OCI-LY1 (cell line): Measurements from ENCODE around the gene SPHK2.

ENCODE experiments used
- H2AFZ ChIP-seq: fragments of 200-600 bp; sonication (generic), shearing (Covaris generic); 2 replicates; pipeline ENCODE4 v1.6.0; 2014; ENCODE audit warnings: antibody characterized with exemption, mild to moderate bottlenecking, low read length
- H3F3A ChIP-seq: fragments of 200-600 bp; sonication (generic), shearing (Covaris generic); 2 replicates; pipeline ENCODE4 v1.6.0; 2014; ENCODE audit warnings: mild to moderate bottlenecking, antibody characterized with exemption, low read length, moderate library complexity; ENCODE audit not compliant: insufficient read depth
- H3K27ac ChIP-seq: fragments of 200-600 bp; sonication (generic); 2 replicates; pipeline ENCODE4 v1.5.1; 2014; ENCODE audit warnings: low read length, mixed run types, mild to moderate bottlenecking, low read depth; ENCODE audit not compliant: poor library complexity, severe bottlenecking
- H3K27me3 ChIP-seq: fragments of 200-600 bp; sonication (generic); 2 replicates; pipeline ENCODE4 v1.6.0; 2014; ENCODE audit warnings: antibody characterized with exemption, mild to moderate bottlenecking, low read length, moderate library complexity; ENCODE audit not compliant: insufficient read depth
- H3K36me3 ChIP-seq: fragments of 200-600 bp; sonication (generic); 2 replicates; pipeline ENCODE4 v1.6.1; 2014; ENCODE audit warnings: mild to moderate bottlenecking, antibody characterized with exemption, low read length, moderate library complexity, mixed read lengths; ENCODE audit not compliant: insufficient read depth
- H3K4me1 ChIP-seq: fragments of 200-600 bp; sonication (generic); 2 replicates; pipeline ENCODE4 v1.5.1; 2014; ENCODE audit warnings: mild to moderate bottlenecking, low read length, moderate library complexity; ENCODE audit not compliant: insufficient read depth, severe bottlenecking
- H3K4me2 ChIP-seq: fragments of 200-600 bp; sonication (generic), shearing (Covaris generic); 2 replicates; pipeline ENCODE4 v1.6.1; 2014; ENCODE audit warnings: low read length
- H3K4me3 ChIP-seq: fragments of 200-600 bp; sonication (generic); 2 replicates; pipeline ENCODE4 v1.5.1; 2014; ENCODE audit warnings: low read length, low read depth, mild to moderate bottlenecking, mixed read lengths; ENCODE audit not compliant: poor library complexity, severe bottlenecking
- H3K79me2 ChIP-seq: fragments of 200-600 bp; shearing (Covaris generic); 2 replicates; pipeline ENCODE4 v1.6.1; 2016; ENCODE audit warnings: mixed run types, low read length, mixed read lengths; ENCODE audit not compliant: insufficient read depth
- H3K9ac ChIP-seq: fragments of 200-600 bp; sonication (generic), shearing (Covaris generic); 2 replicates; pipeline ENCODE4 v1.6.1; 2014; ENCODE audit warnings: mild to moderate bottlenecking, low read length, mixed read lengths
- H3K9me2 ChIP-seq: fragments of 200-600 bp; sonication (generic), shearing (Covaris generic); 2 replicates; pipeline ENCODE4 v1.6.1; 2014; ENCODE audit warnings: low read depth, mild to moderate bottlenecking, low read length, mixed read lengths
- H3K9me3 ChIP-seq: fragments of 200-600 bp; shearing (Covaris generic); 2 replicates; pipeline ENCODE4 v1.6.1; 2014; ENCODE audit warnings: low read length, mixed read lengths
- H4K20me1 ChIP-seq: fragments of 200-600 bp; sonication (generic), shearing (Covaris generic); 2 replicates; pipeline ENCODE4 v1.6.0; 2016; ENCODE audit warnings: mild to moderate bottlenecking, low read length; ENCODE audit not compliant: insufficient read depth
- EZH2 ChIP-seq: fragments of 200-600 bp; sonication (generic), shearing (Covaris generic); IDR thresholded peaks from 2 replicates; pipeline ENCODE4 v1.8.0; 2017; ENCODE audit warnings: borderline replicate concordance, mixed run types, mild to moderate bottlenecking, antibody characterized with exemption, low read length, moderate library complexity, mixed read lengths
- TF ChIP-seq, protein P1 (sequence below): fragments of 200-600 bp; sonication (generic), shearing (Covaris generic); IDR thresholded peaks from 2 replicates; pipeline ENCODE4 v1.5.1; 2017; ENCODE audit warnings: mild to moderate bottlenecking, antibody characterized with exemption, low read length, moderate library complexity, mixed read lengths

Gene SPHK2

GRCh38 chr19:48596679-48597465, 22.4 kb upstream of the SPHK2 start:
- H2AFZ ChIP-seq = no peak overlapping the region
- H3K4me3 ChIP-seq = peak overlapping the region; percentile 30
- no peaks in the 10 kb centered on the region; the same call in 1 of the 2 replicates for H3K36me3 ChIP-seq
- H3K27me3 ChIP-seq = peaks cover 4% of the 10 kb centered on the region; the same call in 1 of the 2 replicates
- H3K79me2 ChIP-seq = no peaks in the 10 kb centered on the region
- no peaks in the 10 kb centered on the region for H3F3A ChIP-seq
- no peak overlapping the region for H3K27ac ChIP-seq
- no peak for TF ChIP-seq EZH2
- TF ChIP-seq, protein P1, sequence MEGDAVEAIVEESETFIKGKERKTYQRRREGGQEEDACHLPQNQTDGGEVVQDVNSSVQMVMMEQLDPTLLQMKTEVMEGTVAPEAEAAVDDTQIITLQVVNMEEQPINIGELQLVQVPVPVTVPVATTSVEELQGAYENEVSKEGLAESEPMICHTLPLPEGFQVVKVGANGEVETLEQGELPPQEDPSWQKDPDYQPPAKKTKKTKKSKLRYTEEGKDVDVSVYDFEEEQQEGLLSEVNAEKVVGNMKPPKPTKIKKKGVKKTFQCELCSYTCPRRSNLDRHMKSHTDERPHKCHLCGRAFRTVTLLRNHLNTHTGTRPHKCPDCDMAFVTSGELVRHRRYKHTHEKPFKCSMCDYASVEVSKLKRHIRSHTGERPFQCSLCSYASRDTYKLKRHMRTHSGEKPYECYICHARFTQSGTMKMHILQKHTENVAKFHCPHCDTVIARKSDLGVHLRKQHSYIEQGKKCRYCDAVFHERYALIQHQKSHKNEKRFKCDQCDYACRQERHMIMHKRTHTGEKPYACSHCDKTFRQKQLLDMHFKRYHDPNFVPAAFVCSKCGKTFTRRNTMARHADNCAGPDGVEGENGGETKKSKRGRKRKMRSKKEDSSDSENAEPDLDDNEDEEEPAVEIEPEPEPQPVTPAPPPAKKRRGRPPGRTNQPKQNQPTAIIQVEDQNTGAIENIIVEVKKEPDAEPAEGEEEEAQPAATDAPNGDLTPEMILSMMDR = no peak
- no peaks in the 10 kb centered on the region for H3K9me3 ChIP-seq
- peak overlapping the region; percentile 14; the same call in 1 of the 2 replicates for H3K4me2 ChIP-seq
- no peak overlapping the region; the same call in 1 of the 2 replicates for H3K9ac ChIP-seq
- H4K20me1 ChIP-seq = no peaks in the 10 kb centered on the region
- peaks cover 9% of the 10 kb centered on the region for H3K4me1 ChIP-seq
- no peaks in the 10 kb centered on the region for H3K9me2 ChIP-seq

DNA sequence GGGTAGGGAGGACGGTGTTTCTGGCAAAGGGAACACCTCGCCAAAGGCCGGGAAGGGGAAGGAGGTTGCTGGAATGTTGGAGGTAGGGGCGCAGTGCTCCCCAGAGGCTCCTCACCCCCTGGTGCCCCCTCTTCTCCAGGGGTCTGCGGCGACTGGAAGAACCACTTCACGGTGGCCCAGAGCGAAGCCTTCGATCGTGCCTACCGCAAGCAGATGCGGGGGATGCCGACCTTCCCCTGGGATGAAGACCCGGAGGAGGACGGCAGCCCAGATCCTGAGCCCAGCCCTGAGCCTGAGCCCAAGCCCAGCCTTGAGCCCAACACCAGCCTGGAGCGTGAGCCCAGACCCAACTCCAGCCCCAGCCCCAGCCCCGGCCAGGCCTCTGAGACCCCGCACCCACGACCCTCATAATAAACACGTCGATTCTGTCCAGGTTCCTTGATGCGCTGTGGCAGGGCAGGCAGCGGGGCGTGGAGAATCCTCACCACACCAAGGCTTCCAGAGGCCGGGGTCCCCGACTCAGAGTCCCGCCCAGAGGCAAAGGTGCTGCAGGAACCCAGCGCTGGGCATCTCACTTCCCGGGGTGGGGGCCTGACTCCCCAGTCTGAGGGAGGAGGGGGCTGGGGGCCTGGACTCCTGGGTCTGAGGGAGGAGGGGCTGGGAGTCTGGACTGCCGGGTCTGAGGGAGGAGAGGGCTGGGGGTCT, 20.2 kb upstream of the SPHK2 start:
- Histone ChIP-seq H3K79me2 (no peaks in the 10 kb centered on the region), H3K4me2 (no peak overlapping the region), H4K20me1 (no peaks in the 10 kb centered on the region), H3K9ac (no peak overlapping the region), H3K9me3 (no peaks in the 10 kb centered on the region), H3K27ac (no peak overlapping the region), H3K36me3 (no peaks in the 10 kb centered on the region; the same call in 1 of the 2 replicates), H2AFZ (no peak overlapping the region), H3K27me3 (peaks cover 4% of the 10 kb centered on the region; the same call in 1 of the 2 replicates), H3F3A (no peaks in the 10 kb centered on the region), H3K4me3 (no peak overlapping the region), H3K4me1 (peaks cover 9% of the 10 kb centered on the region), H3K9me2 (no peaks in the 10 kb centered on the region)
- TF ChIP-seq, protein P1 = no peak
- no peak for TF ChIP-seq EZH2

GRCh38 chr19:48600679-48601417, 18.5 kb upstream of the SPHK2 start:
- Histone ChIP-seq H3K9ac (no peak overlapping the region), H3F3A (no peaks in the 10 kb centered on the region)

More at GRCh38 chr19:48600679-48601417, 18.5 kb upstream of the SPHK2 start:
- H3K4me2 ChIP-seq = no peak overlapping the region
- H3K79me2 ChIP-seq = no peaks in the 10 kb centered on the region
- peaks cover 4% of the 10 kb centered on the region; the same call in 1 of the 2 replicates for H3K27me3 ChIP-seq
- H3K27ac ChIP-seq = no peak overlapping the region
- no peaks in the 10 kb centered on the region for H3K9me2 ChIP-seq
- TF ChIP-seq, protein P1 = no peak
- no peak for TF ChIP-seq EZH2
- H3K4me3 ChIP-seq = no peak overlapping the region
- no peak overlapping the region for H2AFZ ChIP-seq
- no peaks in the 10 kb centered on the region; the same call in 1 of the 2 replicates for H3K36me3 ChIP-seq
- no peaks in the 10 kb centered on the region for H3K9me3 ChIP-seq
- H3K4me1 ChIP-seq = peaks cover 9% of the 10 kb centered on the region
- no peaks in the 10 kb centered on the region for H4K20me1 ChIP-seq
